Stimulated activated CD8-positive, alpha-beta memory T cell treated with anti-CD3 and anti-CD28 coated beads, Interleukin-15, amount 100 ng/mL, for 4 hours (primary cell): ENCODE data around the gene EIF5.

Source experiments
- DNase-seq, 2 donors: peaks; one replicate each; pipeline ENCODE4 v3.0.0-alpha.2; 2020; ENCODE audit warnings: low read depth in 2 of 2

Gene EIF5

GRCh38 chr14:103393676-103394626 is 59.9 kb downstream of the EIF5 start:
- no peak for DNase-seq
